LNCaP clone FGC (cell line): ENCODE measurements around the gene KIDINS220.
A peak's percentile ranks its signal among the peaks of the same experiment; 100 is the strongest.

ENCODE experiments used
- DNase-seq: peaks from one replicate; pipeline ENCODE4 v3.0.0-alpha.2; 2011; ENCODE audit warnings: low read depth
- H3K4me3 ChIP-seq: 2 replicates; pipeline ENCODE4 v1.5.1; 2011; ENCODE audit warnings: mild to moderate bottlenecking, low read depth, low read length, control low read depth
- TF ChIP-seq, protein P1 (sequence below): IDR thresholded peaks from 2 replicates; pipeline ENCODE4 v1.5.1; 2012; ENCODE audit warnings: mild to moderate bottlenecking; ENCODE audit not compliant: control insufficient read depth, insufficient read depth; ENCODE audit errors: extremely low read depth

The KIDINS220 gene

DNA sequence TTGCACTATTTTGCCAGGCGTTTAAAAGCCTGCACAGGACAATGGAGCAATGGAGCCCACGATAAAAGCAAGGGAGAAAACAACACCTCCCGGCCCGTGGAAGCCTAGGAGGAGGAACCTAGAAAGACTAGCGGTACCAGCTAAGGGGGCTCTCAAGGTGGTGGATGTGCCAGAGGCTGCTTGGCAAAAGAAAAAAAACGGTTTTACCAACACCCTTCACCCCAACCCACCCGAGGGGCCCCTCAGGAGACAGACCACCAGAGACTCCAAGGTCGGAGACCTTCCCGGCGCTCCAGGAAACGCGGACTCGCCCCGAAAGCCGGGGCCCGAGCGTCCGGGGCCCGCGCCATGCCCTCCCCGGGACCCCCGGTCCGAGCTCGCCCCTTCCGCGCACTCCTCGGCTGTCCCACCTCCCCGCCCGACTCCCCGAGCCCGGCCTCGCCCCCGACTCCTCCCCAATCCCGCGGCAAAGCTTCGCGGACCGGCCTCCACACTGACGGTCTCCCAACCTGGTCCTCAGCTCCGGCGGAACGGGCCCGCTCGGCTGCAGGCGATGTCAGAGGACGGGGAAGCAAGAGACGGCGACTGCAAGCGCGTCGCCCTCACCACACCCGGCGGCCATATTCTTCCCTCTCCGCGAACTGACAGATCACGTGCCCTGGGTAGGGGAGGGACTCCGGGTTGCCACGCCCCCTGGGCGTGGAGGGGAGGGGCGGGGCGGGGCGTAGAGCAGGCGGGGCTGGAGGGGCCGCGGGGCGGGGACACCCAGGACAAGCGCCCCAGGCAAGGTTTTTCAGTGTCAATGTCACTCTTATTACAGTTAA, at the start of gene KIDINS220:
TSS of gene KIDINS220 (minus strand) at position 643 of the 824 bp plus-strand sequence. CDS start 10,520 bp downstream, outside the sequence.
- TF ChIP-seq, protein P1, sequence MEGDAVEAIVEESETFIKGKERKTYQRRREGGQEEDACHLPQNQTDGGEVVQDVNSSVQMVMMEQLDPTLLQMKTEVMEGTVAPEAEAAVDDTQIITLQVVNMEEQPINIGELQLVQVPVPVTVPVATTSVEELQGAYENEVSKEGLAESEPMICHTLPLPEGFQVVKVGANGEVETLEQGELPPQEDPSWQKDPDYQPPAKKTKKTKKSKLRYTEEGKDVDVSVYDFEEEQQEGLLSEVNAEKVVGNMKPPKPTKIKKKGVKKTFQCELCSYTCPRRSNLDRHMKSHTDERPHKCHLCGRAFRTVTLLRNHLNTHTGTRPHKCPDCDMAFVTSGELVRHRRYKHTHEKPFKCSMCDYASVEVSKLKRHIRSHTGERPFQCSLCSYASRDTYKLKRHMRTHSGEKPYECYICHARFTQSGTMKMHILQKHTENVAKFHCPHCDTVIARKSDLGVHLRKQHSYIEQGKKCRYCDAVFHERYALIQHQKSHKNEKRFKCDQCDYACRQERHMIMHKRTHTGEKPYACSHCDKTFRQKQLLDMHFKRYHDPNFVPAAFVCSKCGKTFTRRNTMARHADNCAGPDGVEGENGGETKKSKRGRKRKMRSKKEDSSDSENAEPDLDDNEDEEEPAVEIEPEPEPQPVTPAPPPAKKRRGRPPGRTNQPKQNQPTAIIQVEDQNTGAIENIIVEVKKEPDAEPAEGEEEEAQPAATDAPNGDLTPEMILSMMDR, result no peak
- peak within 1 kb of the TSS; percentile 86 for H3K4me3 ChIP-seq

DNA sequence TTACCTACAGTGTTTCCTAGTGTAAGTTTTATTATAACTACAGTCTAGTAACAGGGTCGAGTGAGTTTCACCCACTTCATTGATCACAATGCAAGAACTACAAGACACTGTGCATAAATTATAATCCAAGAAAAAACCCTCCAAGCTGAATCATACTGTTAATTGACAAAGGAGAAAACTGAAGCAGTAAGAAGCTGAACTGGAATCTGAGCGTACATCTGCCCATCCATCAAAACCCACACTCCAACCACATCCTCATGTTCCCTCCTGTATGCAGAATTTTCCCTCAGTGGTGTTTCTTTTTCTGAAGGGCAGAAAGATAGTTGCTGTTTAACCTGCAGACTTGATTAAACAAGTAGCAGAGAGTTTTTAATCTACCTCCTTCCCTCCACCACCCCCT, 49.5 kb upstream of the KIDINS220 start:
- TF ChIP-seq, protein P1, result no peak
- no peak overlapping the region for H3K4me3 ChIP-seq
- DNase-seq, result no peak

More for the DNA sequence above, at the start of gene KIDINS220:
- DNase-seq, result peak; percentile 37

DNA sequence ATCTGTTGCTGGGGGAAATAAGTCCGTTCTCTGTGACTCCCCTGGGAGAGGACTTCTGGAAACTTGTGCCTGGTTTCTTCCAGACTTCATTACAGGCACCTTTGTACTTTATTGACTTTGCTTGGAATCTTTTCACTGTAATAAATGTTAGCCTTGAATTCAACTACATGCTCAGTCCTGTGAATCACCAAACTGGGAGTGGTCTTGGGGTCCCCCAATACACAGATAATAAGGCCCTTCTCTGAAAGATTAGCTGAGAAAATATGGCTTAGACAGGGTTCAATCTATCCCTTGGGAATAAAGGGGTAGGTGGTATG, 48.7 kb upstream of the KIDINS220 start:
- H3K4me3 ChIP-seq, result no peak overlapping the region
- TF ChIP-seq, protein P1, result no peak
- no peak for DNase-seq

DNA sequence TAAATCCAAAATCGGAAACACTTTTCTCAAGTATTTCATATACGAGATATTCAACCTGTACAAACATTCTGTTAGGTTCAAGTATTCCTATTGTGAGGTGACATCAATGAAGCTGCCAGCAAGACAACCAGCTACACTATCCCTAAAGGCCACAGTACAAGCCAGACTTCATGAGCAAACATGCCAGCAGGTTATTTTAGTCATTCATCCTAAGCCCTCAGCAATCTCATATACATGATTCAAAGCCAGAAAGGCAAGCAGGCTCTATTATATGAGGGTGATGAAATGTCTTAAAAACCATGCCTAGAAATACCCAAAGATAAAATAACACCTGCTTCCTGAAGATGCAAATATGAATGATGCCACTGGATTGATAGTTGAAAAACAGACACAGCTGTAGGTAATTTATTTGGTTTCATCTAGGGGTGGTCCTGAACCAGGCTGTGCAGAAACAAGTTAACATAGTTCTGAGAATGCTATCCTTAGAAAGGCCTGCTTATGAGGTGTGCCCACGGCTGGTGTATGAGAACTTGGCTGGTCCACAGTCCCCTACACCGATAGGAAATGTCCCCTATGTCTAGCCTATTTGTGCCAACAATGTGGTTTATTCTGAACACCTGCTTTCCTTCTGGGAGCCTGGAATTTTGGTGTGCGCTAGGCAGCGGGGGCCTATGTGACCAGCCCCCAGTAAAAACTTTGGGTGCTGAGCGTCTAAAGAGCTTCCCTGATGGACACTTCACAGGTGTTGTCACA, 48.2 kb upstream of the KIDINS220 start:
- H3K4me3 ChIP-seq, result no peak overlapping the region
- TF ChIP-seq, protein P1, result no peak
- no peak for DNase-seq

DNA sequence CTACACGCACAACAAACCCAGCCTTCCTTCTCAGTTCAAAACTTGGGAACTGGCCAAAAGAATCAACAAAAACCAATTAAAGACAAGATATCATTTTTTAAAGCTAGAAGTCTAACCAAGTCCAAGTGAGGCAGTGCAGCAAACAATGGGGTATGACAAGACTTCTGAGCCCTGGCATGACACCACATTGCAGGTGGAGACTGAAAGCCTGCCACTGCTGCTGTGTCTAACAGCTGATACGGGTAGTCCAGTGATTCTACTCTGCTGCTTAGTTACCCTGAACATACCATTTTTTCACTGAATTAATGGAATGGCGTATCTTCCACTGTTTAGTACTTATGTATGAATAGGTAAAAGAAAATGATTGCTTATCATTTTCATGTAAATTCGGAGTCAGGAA, 47.4 kb upstream of the KIDINS220 start:
- no peak for DNase-seq
- TF ChIP-seq, protein P1, result no peak
- H3K4me3 ChIP-seq, result no peak overlapping the region

DNA sequence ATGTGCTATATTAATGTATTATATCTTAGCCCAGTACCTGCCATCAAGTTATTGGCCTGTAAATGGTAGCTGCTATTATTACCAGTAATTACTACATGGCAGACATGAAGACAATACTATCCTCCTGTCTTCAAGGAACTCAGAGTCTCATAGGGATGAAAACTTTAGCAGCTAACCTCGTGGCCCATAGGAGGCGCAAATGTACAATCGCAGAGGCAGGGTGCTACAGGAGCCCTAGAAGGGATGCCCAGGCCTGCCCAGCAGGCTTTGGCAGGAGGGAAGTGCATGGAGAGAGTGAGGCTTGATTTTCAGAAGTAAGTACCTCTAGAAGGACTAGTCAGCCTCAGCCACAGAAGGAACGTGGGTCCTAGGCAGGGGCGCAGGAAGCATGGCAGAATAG, 44.7 kb upstream of the KIDINS220 start:
- no peak for DNase-seq
- TF ChIP-seq, protein P1, result peak; percentile 49
- no peak overlapping the region for H3K4me3 ChIP-seq
